Hepatocyte (in vitro differentiated cells): ENCODE data around the gene NARS2.

Source experiments
- CTCF ChIP-seq: fragments of 200-600 bp; sonication (generic); IDR thresholded peaks from 2 replicates; pipeline ENCODE4 v1.5.1; 2016; ENCODE audit warnings: antibody characterized with exemption, mild to moderate bottlenecking; ENCODE audit not compliant: poor library complexity
- EZH2 ChIP-seq: fragments of 200-600 bp; sonication (generic); IDR thresholded peaks from 2 replicates; pipeline ENCODE4 v1.6.1; 2016; ENCODE audit warnings: antibody characterized with exemption, mild to moderate bottlenecking, borderline replicate concordance
- EZH2phosphoT487 ChIP-seq: fragments of 200-600 bp; sonication (generic); IDR thresholded peaks from one replicate; pipeline ENCODE4 v1.6.1; 2018; ENCODE audit warnings: antibody characterized with exemption, mild to moderate bottlenecking, low read depth, moderate library complexity; ENCODE audit not compliant: unreplicated experiment, severe bottlenecking

GRCh38 chr11:78419327-78419726, 155.3 kb downstream of the NARS2 start:
- TF ChIP-seq CTCF (no peak), EZH2 (no peak), EZH2phosphoT487 (no peak)
